ENCODE results near the gene WWOX.

The WWOX gene

DNA sequence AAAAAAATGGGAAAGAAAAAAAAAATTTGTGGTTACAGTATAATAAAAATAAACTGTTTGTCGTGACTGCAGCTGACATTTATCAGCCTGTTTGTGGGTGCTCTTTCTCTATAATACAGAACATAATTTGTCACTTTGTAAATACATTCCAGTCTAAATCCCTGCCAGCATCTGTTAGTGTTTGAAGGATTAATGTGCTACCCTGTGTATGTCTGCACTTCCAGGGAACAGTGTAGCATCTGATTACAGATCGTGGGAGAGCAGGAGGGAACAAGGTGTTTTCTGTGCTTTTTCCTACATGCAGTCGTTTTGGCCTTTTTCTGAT lies 265.1 kb downstream of the WWOX start:
- TF ChIP-seq, protein P1, sequence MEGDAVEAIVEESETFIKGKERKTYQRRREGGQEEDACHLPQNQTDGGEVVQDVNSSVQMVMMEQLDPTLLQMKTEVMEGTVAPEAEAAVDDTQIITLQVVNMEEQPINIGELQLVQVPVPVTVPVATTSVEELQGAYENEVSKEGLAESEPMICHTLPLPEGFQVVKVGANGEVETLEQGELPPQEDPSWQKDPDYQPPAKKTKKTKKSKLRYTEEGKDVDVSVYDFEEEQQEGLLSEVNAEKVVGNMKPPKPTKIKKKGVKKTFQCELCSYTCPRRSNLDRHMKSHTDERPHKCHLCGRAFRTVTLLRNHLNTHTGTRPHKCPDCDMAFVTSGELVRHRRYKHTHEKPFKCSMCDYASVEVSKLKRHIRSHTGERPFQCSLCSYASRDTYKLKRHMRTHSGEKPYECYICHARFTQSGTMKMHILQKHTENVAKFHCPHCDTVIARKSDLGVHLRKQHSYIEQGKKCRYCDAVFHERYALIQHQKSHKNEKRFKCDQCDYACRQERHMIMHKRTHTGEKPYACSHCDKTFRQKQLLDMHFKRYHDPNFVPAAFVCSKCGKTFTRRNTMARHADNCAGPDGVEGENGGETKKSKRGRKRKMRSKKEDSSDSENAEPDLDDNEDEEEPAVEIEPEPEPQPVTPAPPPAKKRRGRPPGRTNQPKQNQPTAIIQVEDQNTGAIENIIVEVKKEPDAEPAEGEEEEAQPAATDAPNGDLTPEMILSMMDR (IDR thresholded peaks at IDR 0.05; ENCODE audit: control insufficient read depth, insufficient read depth, low read depth, low read length, missing control alignments): no peak
- no peak for DNase-seq (ENCODE audit: low read depth)

DNA sequence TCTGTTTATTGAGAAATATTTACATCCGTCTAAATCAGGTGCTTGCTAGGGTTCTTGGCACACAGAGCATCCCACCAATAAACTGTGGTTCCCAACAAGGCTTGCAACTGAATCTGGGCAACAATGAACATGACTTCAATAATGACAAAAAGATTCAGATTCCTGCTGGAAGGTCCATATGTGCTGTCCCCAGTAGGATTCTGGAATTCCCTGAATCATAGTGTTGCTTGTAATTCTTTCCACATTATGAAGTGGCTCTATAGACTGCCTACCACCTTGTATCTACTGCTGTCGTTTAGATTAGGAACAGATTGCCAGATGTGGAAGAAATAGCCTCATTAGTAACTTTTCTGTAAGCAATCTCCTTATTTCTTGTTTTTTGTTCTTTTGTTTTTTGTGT lies 265.9 kb downstream of the WWOX start:
- TF ChIP-seq, protein P1 (IDR thresholded peaks at IDR 0.05; ENCODE audit: control insufficient read depth, insufficient read depth, low read depth, low read length, missing control alignments): no peak
- no peak for DNase-seq (ENCODE audit: low read depth)
- H3K4me3 ChIP-seq (ENCODE audit: control insufficient read depth, low read depth, low read length): no peak overlapping the region

More for the DNA sequence above, 265.1 kb downstream of the WWOX start:
- H3K4me3 ChIP-seq (ENCODE audit: control insufficient read depth, low read depth, low read length): no peak overlapping the region

DNA sequence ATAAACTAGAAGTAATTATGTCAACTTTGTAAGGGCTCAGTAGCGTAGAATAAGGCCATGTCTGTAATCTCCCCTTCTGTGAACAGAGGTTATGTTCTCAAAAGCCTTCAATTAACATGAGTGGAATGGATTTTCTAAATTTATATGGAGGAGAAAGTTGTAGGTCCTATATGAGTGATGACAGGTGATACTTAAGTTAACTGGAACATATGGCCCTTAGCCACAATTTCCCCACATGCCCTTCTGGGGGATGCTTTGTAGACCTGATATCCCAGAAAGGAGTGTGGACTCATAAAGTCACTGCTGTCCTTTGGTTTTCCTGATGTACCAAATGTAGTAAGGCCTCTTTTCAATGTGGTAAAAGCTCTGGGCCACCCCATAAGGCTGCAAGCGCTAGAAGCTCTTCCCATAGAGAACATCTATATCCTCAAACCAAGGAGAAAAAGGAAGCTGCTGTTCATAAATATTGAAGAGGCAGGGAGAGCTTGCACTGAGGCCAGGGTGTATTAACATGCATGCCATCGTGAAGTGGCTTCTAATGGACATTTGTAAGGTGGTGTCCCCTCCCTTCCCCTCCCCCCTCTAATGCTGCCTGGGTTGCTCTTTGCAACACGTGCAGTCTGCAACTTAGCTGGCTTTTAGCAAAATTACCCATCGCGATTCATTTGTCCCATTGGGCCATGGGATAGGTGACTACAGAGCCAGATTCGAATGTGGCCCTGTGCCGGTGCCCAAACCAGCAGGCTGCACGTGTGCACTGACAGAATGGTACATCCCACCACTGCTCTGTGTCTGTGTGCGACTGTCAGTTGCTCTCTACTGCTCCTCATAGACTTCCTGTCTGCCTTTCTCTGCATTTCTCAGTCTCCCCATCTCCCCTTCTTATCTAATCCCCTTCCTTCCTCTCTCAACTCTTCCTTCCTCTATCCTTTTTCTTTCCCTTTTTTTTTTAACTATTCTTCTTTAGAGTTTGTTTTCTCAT lies 269.0 kb downstream of the WWOX start:
- TF ChIP-seq, protein P1 (IDR thresholded peaks at IDR 0.05; ENCODE audit: control insufficient read depth, insufficient read depth, low read depth, low read length, missing control alignments): no peak
- no peak overlapping the region for H3K4me3 ChIP-seq (ENCODE audit: control insufficient read depth, low read depth, low read length)
- DNase-seq (ENCODE audit: low read depth): no peak

DNA sequence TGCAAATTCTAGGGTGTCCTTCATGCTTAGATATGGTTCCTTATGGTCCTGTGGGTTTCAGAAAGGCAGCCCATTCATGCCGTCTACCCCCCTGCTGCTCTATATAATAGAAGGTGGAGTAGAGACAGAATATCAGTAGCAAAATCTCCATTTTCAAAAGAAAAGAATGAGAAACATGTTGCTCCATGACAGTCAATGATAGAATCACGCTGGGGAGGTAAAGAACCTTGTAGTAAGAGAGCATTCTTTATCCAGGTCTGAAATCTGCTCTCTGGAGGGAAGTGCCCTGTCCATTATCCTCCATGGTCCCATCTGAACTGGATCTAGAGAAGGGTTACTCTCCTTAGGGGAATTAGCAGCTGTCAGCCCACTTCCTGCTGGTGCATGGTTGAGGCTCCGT lies 272.8 kb downstream of the WWOX start:
- no peak for DNase-seq (ENCODE audit: low read depth)
- TF ChIP-seq, protein P1 (IDR thresholded peaks at IDR 0.05; ENCODE audit: control insufficient read depth, insufficient read depth, low read depth, low read length, missing control alignments): no peak
- no peak overlapping the region for H3K4me3 ChIP-seq (ENCODE audit: control insufficient read depth, low read depth, low read length)

DNA sequence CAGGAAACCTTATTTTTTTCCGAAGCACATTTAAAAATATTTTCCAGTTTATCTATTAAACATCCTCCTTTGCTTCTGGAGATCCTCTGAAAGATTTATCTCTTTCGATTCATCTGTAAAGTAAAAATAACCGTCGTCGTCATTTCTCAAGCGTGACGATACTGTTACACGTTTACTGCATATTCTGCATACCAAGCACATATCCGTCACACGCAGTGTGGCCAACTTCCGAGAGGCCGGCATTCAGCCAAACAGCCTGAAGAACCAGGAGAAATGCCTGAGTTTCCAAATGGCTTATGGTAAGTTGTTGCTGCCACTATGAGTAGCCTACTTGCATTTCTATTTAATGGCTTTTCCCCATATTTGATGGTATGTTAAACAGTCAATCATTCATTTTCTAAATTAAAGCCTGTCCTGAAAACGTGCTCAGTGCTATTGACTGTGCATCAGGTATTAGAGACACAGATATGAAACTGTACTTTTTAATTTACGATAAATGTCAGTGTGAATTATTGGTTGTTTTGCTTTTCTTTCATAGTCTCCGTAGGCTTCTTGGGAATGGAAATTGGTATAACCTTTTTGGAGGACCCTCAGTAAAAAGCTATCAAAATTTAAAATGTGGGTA lies 275.7 kb downstream of the WWOX start:
- no peak for DNase-seq (ENCODE audit: low read depth)
- TF ChIP-seq, protein P1 (IDR thresholded peaks at IDR 0.05; ENCODE audit: control insufficient read depth, insufficient read depth, low read depth, low read length, missing control alignments): no peak
- no peak overlapping the region for H3K4me3 ChIP-seq (ENCODE audit: control insufficient read depth, low read depth, low read length)

DNA sequence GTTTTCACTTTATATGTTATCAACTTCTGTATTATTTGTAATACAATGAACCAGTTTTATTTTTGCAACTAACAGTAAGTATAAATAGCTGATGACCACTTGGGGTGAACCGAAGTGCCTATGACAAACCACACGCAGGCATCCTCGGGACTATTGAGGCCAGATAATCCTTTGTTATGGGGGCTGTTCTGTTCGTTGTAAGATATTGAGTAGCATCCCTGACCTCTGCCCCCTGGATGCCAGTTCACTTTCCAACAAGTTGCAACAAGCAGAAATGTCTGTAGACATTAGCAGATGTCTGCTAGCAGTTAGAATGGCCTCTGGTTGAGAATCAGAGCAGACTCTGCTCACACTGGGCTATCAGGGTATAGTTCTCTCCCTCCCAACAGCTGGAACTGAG lies 277.0 kb downstream of the WWOX start:
- H3K4me3 ChIP-seq (ENCODE audit: control insufficient read depth, low read depth, low read length): no peak overlapping the region
- no peak for DNase-seq (ENCODE audit: low read depth)
- TF ChIP-seq, protein P1 (IDR thresholded peaks at IDR 0.05; ENCODE audit: control insufficient read depth, insufficient read depth, low read depth, low read length, missing control alignments): no peak
